Uterus (tissue), 4 donors: Measurements from ENCODE around the gene BZW1. TPM values are rescaled to one million over a fixed set of nuclear protein-coding genes. Genes with fewer than 3 reads are reported as not detected.

Experiments used
- DNase-seq, 2 donors: peaks; one replicate each; pipeline ENCODE4 v3.0.0-alpha.2; 2019 to 2020
- H3K27ac ChIP-seq, 2 donors: fragments of 200-600 bp; sonication (generic); 1 replicate in 1 of 2; 2 replicates in 1 of 2; pipeline ENCODE4 v1.5.1; 2016 to 2018
- H3K27me3 ChIP-seq, 2 donors: fragments of 200-600 bp; sonication (generic); one replicate each; pipeline ENCODE4 v1.5.1; 2018 to 2019; ENCODE audit warnings: control low read depth in 1 of 2
- H3K36me3 ChIP-seq, 2 donors: fragments of 200-600 bp; sonication (generic); one replicate each; pipeline ENCODE4 v1.5.1; 2019; ENCODE audit warnings: control low read depth in 1 of 2
- H3K4me1 ChIP-seq, 2 donors: fragments of 200-600 bp; sonication (generic); one replicate each; pipeline ENCODE4 v1.5.1; 2018 to 2019; ENCODE audit warnings: control low read depth in 1 of 2
- H3K4me3 ChIP-seq, 2 donors: fragments of 200-600 bp; sonication (generic); 1 replicate in 1 of 2; 2 replicates in 1 of 2; pipeline ENCODE4 v1.5.1; 2018 to 2019; ENCODE audit warnings: mild to moderate bottlenecking in 1 of 2
- H3K9me3 ChIP-seq, 2 donors: fragments of 200-600 bp; sonication (generic); one replicate each; pipeline ENCODE4 v1.5.1; 2019; ENCODE audit warnings: control low read depth in 1 of 2
- CTCF ChIP-seq, 4 experiments: fragments of 200-600 bp in 2 of 4; fragments of 450-650 bp in 2 of 4; sonication (generic) in 2 of 4; IDR thresholded peaks; one replicate each; pipeline ENCODE4 v1.5.1; 2016 to 2019; ENCODE audit warnings: antibody characterized with exemption in 4 of 4, mild to moderate bottlenecking in 2 of 4, moderate library complexity in 1 of 4
- POLR2A ChIP-seq, 2 donors: fragments of 450-650 bp; IDR thresholded peaks; one replicate each; pipeline ENCODE4 v1.6.1; 2016; ENCODE audit warnings: antibody characterized with exemption in 2 of 2, mild to moderate bottlenecking in 1 of 2, moderate library complexity in 1 of 2
- intact Hi-C: fragments of 100-400 bp; cut with DNase I; formaldehyde crosslinking; loops from one replicate; pipeline ENCODE4 v1.15.1; 2023; ENCODE audit warnings: low total_unique reads
- total RNA-seq, 4 donors: library from RNA; depleted of rRNA in 3 of 4; stranded (reverse); fragments of >200 nt in 3 of 4; gene quantifications; one replicate each; pipeline versions ENCODE4 v1.1.0 to v1.2.4, GENCODE V29; 2014 to 2023
- donor health status: DM: yes; HTN: yes; CAD: no.

Gene BZW1
- total RNA-seq, 4 donors from 2014 or later = 39.2 to 322 (median 129) TPM

DNA sequence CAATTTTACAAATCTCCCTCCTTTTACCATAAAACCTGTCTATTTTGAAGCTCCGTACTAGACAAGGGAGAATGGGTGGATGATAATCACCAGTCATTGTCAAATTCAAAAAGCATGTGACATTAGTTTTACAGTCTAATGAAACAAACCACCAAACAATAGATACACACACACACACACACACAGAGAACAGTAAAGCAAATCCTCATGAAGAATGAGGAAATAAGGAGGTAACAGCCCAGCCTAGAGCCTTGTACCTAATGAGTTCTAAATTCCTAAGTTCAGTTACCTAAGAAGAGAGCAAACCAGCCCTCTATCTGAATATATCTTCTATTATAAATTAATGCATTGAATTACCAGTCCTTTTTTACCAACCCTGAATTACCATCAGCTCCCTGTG lies 36.8 kb upstream of the BZW1 start:
- intact Hi-C loops = no loop called here
- Histone ChIP-seq H3K36me3 (no peaks in the 10 kb centered on the region), H3K4me1 (no peaks in the 10 kb centered on the region), H3K4me3 (no peak overlapping the region), H3K27ac (no peak overlapping the region), H3K9me3 (no peaks in the 10 kb centered on the region), H3K27me3 (no peaks in the 10 kb centered on the region)
- no peak for DNase-seq
- TF ChIP-seq POLR2A (IDR thresholded peaks at IDR 0.05) = no peak
- TF ChIP-seq CTCF (IDR thresholded peaks at IDR 0.05) = no peak

DNA sequence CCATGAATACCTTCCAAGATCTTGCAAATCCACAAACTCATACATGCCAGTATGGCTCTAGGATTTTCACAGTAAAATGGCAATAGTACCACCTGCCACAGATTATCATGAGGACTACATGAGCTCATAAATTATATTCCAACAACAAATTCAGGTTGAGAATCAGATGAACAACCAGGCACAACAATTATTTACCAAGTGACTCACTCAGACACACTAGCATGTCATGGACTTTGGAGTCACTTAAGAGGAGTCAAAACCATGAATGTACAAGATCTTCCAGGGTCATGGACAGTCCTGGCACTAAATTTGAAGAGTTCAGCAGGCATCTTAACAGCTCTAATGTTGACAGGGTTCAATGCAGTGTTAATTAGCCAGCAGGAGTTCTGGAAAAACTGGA lies 34.4 kb upstream of the BZW1 start:
- intact Hi-C loops = no loop called here
- no peak for DNase-seq
- Histone ChIP-seq H3K4me1 (no peaks in the 10 kb centered on the region), H3K27me3 (no peaks in the 10 kb centered on the region), H3K4me3 (no peak overlapping the region), H3K27ac (no peak overlapping the region), H3K36me3 (no peaks in the 10 kb centered on the region), H3K9me3 (no peaks in the 10 kb centered on the region)
- TF ChIP-seq CTCF (IDR thresholded peaks at IDR 0.05) = no peak
- TF ChIP-seq POLR2A (IDR thresholded peaks at IDR 0.05) = no peak

DNA sequence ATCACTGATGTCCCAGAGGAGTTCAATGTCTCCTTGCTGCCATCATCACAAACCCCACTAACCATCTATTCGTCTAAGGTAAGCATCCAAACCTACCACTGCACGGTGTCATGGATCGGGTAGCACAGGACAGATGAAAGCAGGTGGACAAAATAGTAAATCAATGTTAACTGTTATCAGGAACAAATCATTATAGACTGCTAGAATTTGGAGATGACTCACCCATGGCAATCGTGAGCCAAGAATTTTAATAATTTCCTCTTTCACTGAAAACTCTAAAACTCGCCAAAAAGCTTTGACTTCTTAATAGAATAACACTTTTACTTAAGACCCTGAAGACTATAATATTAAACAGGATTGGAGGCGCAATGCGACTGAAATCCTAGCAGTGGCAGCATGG lies 33.7 kb upstream of the BZW1 start:
- DNase-seq = no peak
- no peaks in the 10 kb centered on the region for H3K36me3 ChIP-seq
- intact Hi-C loops = no loop called here
- H3K27me3 ChIP-seq = no peaks in the 10 kb centered on the region
- H3K9me3 ChIP-seq = no peaks in the 10 kb centered on the region
- H3K4me1 ChIP-seq = no peaks in the 10 kb centered on the region
- no peak overlapping the region for H3K27ac ChIP-seq
- TF ChIP-seq CTCF (IDR thresholded peaks at IDR 0.05) = no peak
- TF ChIP-seq POLR2A (IDR thresholded peaks at IDR 0.05) = no peak
- no peak overlapping the region for H3K4me3 ChIP-seq

- no peak for DNase-seq
These were observed 32.5 kb upstream of the BZW1 start for GRCh38 chr2:200779214-200779613.

DNA sequence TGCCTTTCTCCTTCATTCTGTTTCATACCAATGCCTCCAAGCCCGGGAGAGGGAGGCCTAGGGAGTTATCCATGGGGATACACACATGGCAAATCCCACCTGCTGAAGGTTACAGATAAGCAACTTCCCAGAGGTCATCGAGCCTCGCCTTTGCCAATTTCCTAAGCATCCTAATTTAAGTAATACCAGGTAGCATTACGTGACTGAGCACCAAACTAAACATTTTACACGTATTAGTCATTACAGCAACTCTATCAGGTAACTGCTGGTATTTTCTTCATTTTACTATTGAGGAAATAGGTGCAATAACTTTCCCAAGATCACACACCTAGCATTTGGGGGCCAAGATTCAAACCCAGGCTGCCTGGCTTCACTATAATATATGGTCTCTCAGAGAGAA lies 30.1 kb upstream of the BZW1 start:
- no peak for DNase-seq
- H3K27ac ChIP-seq = no peak overlapping the region
- H3K27me3 ChIP-seq = no peaks in the 10 kb centered on the region
- H3K36me3 ChIP-seq = no peaks in the 10 kb centered on the region
- intact Hi-C loops = no loop called here
- H3K9me3 ChIP-seq = no peaks in the 10 kb centered on the region
- H3K4me3 ChIP-seq = no peak overlapping the region
- no peaks in the 10 kb centered on the region for H3K4me1 ChIP-seq
- TF ChIP-seq POLR2A (IDR thresholded peaks at IDR 0.05) (no peak), CTCF (IDR thresholded peaks at IDR 0.05) (no peak)

More at GRCh38 chr2:200779214-200779613, 32.5 kb upstream of the BZW1 start:
- Histone ChIP-seq H3K4me1 (no peaks in the 10 kb centered on the region), H3K4me3 (no peak overlapping the region), H3K27me3 (no peaks in the 10 kb centered on the region), H3K36me3 (no peaks in the 10 kb centered on the region), H3K27ac (no peak overlapping the region), H3K9me3 (no peaks in the 10 kb centered on the region)
- intact Hi-C loops = no loop called here
- no peak for TF ChIP-seq CTCF (IDR thresholded peaks at IDR 0.05)
- TF ChIP-seq POLR2A (IDR thresholded peaks at IDR 0.05) = no peak
